HG03175 (cell line): ENCODE data around the gene MED17.
"Not testable (repeated sequence)": the region's sequence is repeated elsewhere in the genome, so short reads cannot be mapped to it uniquely, and the experiment has no call there.

Source experiments
- ATAC-seq: cut with Tn5 transposase; IDR thresholded peaks from one replicate; pipeline ENCODE4 v1.9.1; 2021; ENCODE audit warnings: mild to moderate bottlenecking, moderate library complexity; ENCODE audit not compliant: unreplicated experiment

Gene MED17

GRCh38 chr11:93784145-93784934, at the start of gene MED17:
Gene MED17, plus strand, starts transcription at chr11:93784282. Its CDS starts 232 bp downstream, at chr11:93784514.
- ATAC-seq = peak; percentile 96

- ATAC-seq = no peak
Measured at GRCh38 chr11:93734427-93735222, 49.5 kb upstream of the MED17 start.

- no peak for ATAC-seq
Measured at GRCh38 chr11:93735627-93736026, 48.5 kb upstream of the MED17 start.

DNA sequence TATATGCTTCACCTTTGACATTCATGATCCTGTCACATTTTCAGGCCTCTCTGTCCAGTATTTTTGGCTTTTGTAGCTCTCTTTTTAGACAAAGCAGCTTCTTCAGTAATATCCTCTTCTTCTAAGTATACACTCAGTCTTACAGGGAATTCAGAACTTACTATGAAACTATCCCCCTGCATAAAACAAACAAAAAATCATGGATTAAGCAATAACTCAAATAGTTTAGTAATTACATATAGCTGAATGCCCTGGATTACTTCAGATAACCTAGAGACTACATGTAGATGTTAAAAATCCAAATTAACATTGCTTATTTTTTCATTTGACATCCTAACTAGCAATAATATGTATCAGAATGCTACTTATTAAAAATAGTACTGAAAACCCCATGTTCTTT, 48.0 kb upstream of the MED17 start:
- no peak for ATAC-seq

GRCh38 chr11:93737904-93738612, 46.0 kb upstream of the MED17 start:
- no peak for ATAC-seq

DNA sequence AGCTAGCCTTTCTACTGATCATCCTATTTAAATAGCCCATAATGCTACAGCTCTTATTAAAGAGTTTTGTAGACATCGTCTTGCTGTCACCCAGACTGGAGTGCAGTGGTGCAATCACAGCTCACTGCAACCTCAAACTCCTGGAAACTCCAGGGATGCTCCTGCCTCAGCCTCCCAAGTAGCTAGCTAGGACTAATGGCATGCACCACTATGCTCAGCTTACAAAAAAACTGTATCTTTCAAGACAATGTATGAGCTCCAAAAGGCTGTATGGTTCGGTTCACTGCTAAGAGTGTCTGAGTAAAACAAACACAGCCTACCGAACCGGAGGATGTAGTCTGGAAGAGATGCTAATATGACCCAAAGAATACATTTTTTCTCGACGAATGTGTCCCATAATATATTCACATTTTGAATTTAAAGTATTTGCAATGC, 45.4 kb upstream of the MED17 start:
- ATAC-seq = no peak

DNA sequence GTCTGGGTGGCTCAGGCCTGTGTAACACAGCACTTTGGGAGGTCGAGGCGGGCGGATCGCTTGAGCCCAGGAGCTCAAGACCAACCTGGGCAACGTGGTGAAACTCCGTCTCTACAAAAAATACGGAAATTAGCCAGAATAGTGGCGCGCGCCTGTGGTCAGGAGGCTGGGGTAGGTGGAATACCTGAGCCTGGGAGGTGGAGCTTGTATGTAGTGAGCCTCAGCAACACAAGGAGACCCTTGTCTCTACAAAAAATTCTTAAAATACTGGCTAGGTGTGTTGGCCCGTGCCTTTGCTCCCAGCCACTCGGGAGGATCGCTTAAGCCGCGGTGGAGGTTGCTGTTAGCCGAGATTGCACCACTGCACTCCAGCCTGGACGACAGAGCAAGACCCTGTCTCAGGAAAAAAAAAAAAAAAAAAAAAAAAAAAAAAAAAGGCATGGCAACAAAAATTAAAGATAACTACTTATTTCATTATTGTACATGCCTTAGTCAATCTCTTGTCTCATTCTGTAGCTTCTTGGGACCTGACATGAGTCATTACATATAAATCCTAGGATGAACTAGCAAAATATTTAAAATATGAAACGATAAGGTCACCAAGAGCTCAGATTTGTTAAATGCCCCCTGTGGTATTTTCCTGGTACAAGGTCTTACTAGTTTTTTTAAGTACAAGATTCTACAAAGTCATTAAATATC, 43.9 kb upstream of the MED17 start:
- no peak for ATAC-seq

DNA sequence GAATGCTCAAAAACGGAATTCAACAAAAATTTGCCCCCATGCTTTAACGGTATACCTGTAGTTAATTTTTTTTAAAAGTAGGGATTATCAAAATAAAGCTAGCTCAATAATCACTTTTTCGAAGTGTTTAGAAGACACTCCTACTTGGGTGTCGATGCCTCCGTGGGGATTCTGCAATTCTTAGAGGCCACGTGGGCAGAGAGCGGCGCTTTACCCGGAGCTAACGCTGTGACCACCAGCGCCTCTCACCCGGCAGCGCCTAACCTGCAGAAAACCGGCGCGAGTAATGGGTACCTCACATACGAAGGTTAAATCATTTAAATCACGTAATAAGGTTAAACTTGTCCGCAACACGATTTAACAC, 43.4 kb upstream of the MED17 start:
- ATAC-seq = peak; percentile 36

DNA sequence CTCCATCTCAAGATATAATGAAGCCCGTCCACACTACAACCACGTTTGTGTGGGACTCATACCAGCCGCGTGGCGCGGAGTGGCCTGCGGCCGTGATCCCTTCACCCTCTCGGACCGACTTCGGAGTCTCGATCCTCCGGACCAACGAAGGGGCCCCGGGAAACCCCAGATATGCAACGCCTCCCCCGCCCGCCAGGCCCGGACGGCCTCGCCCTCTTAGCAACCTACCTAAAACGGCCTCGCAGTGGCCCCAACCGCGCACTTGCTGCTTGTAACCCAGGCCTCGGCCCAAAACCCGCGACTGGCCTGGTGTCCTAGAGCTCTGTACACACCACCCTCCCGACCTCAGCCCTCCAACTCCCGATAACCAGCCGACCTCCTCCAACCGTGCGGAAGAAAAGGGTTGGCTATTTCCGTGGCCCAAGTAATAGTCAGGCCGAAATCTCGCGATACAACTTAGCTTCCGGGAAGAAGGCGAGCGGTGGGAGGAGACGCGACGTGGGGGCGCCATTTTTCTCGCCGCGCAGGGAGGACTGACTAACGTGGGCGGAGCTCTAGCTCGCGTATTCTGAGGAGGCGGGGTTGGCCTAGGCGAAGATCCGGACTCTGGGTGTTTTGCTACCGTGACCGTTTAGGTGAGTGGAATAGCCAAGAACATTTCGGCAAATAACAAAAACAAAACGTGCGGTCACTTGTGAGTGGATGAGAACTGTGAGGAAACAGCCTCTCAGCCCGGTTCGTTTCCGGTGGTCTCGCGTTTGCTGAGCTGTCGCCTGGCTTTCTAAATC, 42.8 kb upstream of the MED17 start, which contains the start of the genes C11orf54 and TAF1D:
TSS of gene C11orf54 (plus strand) at position 579 of the 788 bp plus-strand sequence. CDS start 5,722 bp downstream, outside the sequence.
TSS of gene TAF1D (minus strand) at position 402 of the 788 bp plus-strand sequence. CDS start 2,191 bp downstream, outside the sequence.
- ATAC-seq = peak; percentile 89

- peak; percentile 15 for ATAC-seq
Measured at GRCh38 chr11:93741882-93742226, 42.2 kb upstream of the MED17 start.

DNA sequence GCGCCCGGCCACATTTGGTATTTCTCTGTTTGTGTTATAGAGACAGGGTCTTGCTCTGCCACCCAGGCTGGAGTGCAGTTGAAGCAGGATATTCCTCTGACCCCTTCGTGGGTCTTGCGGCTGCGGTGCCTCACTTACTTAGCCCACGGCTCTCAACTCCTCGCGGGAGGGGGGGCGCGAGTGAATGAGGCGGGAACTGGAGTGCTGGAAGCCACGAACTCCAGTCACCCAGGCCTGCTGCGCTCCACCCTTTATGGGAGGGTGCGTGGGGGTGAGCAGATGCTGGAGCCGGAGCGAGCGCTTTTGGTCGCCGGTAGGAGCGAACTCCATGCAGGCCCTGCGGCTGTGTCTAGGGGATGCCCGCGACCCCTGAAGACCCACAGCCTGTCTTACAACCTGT, 40.8 kb upstream of the MED17 start:
- ATAC-seq = no peak

- ATAC-seq = no peak
Measured at GRCh38 chr11:93744669-93745004, 39.4 kb upstream of the MED17 start.

GRCh38 chr11:93745005-93745755, 38.9 kb upstream of the MED17 start:
- ATAC-seq = not testable (repeated sequence)

DNA sequence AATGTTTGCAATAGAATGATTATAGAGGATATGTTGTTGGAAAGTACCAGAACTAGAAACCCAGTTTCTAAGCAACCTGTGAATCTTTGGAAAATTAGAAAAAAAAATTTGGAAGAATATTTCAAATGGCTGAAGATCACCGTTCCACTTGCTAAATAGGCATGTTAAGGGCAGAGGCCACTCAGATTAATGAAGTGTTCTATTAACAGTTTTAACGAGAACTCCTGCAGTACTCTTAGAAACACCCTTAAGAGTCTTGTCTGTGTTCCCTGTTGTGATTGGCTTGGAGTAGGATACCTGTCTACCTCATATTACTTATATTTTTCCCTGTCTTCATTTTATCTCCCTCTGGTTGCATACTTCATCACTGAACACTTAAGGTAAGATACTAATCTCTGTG, 38.0 kb upstream of the MED17 start:
- no peak for ATAC-seq

- peak; percentile 99 for ATAC-seq
Measured at GRCh38 chr11:93747122-93747521, 37.0 kb upstream of the MED17 start.

DNA sequence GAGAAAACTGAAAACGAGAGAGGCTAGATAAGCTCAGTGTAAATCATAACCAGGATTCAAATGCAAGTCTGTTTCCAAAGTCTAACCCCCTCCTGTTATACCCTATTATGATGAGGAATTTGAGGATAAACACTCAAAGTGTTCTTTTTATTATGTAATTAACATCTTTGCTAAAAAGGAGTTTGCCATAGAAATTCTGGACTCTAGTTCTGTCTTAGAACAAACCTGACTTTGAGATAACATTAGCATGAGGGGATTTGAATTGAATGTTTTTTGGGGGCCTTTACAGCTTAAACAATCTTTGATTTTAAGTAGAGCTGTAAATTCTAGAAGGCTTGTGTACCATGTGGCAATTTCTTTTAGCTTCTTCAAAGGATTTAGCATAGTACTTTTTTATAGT, 33.1 kb upstream of the MED17 start:
- ATAC-seq = no peak

GRCh38 chr11:93753241-93753640, 30.8 kb upstream of the MED17 start:
- ATAC-seq = no peak

DNA sequence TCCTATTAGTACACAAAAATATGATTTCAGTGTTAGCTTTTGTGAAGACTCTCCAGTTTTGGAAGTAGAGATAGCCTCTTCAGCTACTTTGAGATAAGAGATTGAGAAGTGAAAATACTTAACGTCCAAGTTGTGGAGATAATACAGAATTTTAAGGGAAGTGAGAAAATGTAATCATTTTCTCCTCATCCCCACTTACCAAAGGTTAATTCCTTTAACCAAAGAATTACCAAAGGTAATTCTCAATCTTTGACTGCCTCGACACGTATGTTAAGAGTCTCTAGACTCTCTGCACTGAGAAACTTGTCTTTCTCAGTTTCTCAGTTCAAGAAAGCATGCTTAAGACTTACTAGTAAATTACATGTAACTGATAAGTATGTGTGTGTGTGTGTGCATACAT, 27.3 kb upstream of the MED17 start:
- no peak for ATAC-seq

- no peak for ATAC-seq
Measured at GRCh38 chr11:93757301-93757700, 26.8 kb upstream of the MED17 start.
